AG10803 (cell line): Measurements from ENCODE around the gene CRB2.

Experiments used
- DNase-seq: peaks from one replicate; pipeline ENCODE4 v3.0.0; 2010; ENCODE audit warnings: low read depth
- H3K4me3 ChIP-seq: 2 replicates; pipeline ENCODE4 v1.5.1; 2011; ENCODE audit warnings: mild to moderate bottlenecking, low read length, control low read depth
- TF ChIP-seq, protein P1 (sequence below): conservative IDR thresholded peaks from 2 replicates; pipeline ENCODE4 v1.5.1; 2011; ENCODE audit warnings: mild to moderate bottlenecking, low read length, control low read depth, inconsistent platforms

Gene CRB2

DNA sequence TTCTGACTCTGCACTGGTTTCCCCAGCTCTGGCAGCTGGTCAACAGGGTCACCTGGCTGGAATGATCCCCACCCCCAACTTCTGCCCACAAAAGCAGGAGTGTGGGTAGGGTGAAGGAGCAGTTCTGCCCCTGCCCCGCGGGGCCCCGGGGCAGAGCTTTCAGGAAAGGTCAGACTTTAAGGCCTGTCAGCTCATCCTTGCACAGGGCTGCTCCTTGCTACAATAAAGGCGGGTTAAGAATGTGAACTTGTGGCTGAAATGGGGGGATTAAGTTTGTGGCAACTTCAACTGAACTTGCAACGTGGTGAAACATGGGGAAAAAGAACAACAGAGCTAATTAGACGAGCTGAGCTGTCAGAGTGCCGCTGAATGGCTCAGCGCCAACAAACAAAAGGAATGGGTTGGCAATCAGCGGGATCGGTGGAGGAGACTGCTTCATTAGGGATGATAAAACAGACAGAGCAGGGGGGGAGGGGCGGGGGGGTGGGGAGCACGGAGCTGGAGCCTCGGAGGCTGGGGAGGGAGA lies 50.8 kb downstream of the CRB2 start:
- H3K4me3 ChIP-seq, result no peak overlapping the region
- TF ChIP-seq, protein P1, sequence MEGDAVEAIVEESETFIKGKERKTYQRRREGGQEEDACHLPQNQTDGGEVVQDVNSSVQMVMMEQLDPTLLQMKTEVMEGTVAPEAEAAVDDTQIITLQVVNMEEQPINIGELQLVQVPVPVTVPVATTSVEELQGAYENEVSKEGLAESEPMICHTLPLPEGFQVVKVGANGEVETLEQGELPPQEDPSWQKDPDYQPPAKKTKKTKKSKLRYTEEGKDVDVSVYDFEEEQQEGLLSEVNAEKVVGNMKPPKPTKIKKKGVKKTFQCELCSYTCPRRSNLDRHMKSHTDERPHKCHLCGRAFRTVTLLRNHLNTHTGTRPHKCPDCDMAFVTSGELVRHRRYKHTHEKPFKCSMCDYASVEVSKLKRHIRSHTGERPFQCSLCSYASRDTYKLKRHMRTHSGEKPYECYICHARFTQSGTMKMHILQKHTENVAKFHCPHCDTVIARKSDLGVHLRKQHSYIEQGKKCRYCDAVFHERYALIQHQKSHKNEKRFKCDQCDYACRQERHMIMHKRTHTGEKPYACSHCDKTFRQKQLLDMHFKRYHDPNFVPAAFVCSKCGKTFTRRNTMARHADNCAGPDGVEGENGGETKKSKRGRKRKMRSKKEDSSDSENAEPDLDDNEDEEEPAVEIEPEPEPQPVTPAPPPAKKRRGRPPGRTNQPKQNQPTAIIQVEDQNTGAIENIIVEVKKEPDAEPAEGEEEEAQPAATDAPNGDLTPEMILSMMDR, result no peak
- no peak for DNase-seq

DNA sequence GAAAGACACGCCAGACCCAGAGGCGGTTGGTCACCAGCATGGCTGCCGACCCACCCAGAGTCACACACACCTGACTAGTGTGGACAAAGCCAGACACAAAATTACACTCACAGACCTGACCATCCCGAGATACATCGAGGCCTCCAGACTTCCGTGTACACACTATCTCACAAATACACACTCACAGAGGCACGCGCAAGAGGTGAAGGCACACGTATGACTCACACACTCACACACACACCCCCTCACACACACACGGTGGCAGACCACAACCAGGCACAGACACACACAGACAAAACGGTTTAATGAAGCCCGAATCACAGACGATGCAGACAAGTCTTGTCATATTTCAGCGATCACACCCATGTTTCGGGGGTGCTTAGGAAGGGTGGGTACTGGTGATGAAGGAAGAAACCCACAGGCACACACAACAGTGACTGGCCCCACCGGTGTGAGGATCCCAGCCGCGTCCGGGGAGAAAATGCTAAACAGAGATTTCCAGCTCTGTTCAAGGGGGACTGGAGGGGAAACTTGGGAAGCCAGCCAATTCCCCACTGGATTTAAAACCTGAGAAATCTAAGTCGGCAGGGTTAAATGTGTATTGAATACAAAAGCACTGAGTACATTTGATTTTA lies 51.3 kb downstream of the CRB2 start:
- TF ChIP-seq, protein P1, result no peak
- no peak for DNase-seq
- H3K4me3 ChIP-seq, result no peak overlapping the region

DNA sequence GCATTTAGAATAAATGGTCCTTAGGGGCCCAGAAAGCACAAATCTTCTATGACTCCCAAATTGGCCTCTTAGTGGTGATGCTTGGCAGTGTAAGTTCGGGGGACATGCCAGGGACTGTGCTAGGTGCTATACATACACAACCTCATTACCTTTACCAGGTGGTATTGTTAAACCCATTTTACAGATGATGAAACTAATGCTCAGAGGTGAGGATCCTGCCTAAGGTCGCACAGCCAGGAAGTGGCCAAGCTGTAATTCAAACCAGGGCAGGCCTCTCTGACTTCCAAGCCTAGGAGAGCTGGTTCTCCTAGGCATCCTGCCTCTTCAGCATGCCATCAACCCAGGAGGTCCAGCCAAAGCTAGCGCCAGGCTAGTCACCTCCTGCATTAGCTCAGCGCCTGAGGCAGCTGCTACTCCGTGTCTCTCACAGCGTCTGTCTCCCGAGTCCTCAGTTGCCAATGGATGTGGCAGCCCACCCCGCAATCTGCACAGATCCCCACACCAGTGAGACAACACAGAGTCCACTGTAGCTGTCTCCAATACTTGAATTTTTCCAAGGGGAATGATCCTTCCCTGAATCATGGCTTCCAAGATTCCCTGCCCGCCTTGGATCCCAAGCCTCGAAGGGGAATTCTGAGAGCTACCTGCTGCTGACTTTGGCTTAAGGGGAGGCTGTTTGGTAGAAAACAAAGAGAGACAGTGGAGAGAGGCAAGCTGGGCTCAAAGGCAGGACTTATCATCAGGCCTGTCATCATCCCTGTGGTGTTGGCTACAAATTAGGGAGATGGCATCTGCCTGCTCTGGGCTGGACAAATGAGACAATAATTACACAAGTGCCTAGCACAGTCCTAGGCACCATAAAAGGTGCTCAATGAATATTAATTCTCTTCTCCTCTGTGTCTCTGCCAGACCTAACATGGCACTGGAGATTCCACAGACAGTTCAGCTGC lies 52.6 kb downstream of the CRB2 start:
- TF ChIP-seq, protein P1, result no peak
- no peak overlapping the region for H3K4me3 ChIP-seq
- DNase-seq, result no peak

DNA sequence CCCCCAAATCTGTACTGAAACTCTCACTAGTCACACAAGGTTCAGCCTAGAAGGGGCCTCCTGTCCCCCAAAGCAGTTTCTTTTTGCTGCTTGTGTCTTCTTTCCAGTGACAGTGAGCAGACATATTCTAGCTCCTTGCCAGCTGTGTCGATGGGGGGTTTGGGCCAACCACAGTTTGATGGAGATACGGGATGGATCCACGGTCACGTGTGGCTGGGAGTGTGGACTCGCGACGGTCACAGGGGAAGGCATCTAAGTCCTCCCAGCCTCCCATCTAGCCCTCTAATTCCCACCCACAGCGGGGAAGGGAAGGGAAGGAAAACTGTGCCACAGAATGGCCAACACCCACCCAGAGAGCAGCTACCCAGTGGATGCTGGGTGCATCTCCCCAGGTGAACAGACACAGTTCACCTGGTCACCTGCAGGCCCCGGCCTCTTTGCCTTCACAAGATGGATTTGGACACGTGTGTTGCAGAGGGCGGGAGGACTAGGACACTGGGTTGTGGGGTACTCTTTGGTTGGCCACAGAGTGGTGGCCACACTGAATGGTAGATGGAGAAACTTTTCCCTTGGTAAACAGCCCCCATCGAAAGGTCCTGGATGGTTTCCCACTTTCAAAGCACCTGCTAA lies 54.4 kb downstream of the CRB2 start:
- no peak for DNase-seq
- H3K4me3 ChIP-seq, result no peak overlapping the region
- TF ChIP-seq, protein P1, result no peak

DNA sequence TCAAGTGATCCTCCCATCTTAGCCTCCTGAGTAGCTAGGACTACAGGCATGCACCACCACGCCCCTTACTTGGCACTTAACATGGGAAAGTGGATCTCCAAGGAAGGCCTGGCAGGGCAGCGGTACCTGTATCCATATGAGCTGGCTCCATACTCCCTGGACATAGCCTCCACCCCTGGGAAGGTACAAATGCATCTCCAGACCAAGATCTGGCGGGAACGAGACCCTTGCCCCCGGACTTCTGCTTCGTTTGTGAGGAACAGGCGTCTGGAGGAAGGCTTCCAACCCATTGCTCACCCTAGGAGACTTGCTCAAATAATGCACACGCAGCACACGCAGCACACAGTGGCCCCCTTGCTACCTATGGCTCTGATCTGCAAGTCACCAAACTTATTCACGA lies 55.2 kb downstream of the CRB2 start:
- no peak overlapping the region for H3K4me3 ChIP-seq
- DNase-seq, result no peak
- TF ChIP-seq, protein P1, result no peak

DNA sequence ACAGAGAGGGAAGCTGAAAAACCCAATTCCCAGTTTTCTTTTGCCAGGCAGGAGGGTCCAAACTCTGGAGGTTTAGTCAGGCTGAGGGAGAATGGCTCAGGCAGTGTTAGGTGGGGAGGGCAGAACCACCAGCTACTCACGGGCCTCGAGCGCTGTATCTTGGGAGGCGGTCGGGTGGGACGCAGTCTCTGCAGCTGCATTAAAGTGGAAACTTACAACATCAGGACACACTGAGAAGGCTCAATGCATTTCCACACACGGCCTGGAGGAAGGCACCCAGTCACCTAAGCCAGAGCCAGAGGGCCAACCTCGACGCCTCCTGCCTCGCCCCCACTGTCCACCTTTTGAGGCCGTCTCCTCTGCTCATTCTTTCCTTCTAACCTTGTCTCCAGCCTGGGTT lies 55.6 kb downstream of the CRB2 start:
- TF ChIP-seq, protein P1, result no peak
- H3K4me3 ChIP-seq, result no peak overlapping the region
- DNase-seq, result no peak
